ELR (cell line): ENCODE data around the gene SMTNL1.

ENCODE experiments used
- DNase-seq: peaks from one replicate; pipeline ENCODE4 v3.0.0-alpha.2; 2015; ENCODE audit warnings: low read depth

SMTNL1 gene

GRCh38 chr11:57596266-57596885, 59.0 kb downstream of the SMTNL1 start:
- no peak for DNase-seq

DNA sequence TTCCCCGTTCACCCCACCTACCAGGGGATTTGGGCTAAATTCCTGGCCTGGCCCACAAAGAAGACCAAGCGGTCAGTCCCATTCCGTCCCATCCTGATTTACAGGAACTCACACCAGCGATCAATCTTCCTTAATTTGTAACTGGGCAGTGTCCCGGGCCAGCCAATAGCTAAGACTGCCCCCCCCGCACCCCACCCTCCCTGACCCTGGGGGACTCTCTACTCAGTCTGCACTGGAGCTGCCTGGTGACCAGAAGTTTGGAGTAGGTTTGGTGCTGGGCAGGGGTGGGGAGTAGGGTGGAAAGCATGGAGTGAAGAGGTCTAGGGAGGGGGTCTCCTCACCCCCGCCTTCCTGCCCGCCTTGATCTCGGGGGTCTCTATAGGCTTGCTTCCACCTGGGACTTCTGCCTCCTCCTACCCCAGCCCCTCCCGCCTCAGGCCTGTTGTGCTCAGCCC, 60.1 kb downstream of the SMTNL1 start, which contains the start of gene SERPING1:
SERPING1 (plus strand) TSS at position 225 of the 455 bp plus-strand sequence. CDS start 586 bp downstream, outside the sequence.
- DNase-seq: no peak

GRCh38 chr11:57597916-57598830, 60.8 kb downstream of the SMTNL1 start:
- peak; percentile 22 for DNase-seq

DNA sequence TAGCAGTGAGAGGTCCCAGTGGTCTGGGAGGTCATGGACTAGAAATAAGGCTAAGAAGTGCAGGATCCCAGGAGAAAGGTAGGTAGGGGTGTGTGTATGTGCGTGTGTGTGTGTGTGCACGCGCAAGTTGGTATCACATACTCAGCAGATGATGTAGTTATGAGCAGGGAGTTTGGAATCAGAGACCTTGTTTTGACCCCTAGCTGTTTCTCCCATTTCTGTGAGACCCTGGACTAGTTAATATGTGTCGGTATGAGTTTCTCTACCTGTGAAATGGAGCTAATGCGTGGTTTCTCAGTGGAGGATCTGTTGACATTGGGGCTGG, 61.4 kb downstream of the SMTNL1 start:
- DNase-seq: peak; percentile 16

DNA sequence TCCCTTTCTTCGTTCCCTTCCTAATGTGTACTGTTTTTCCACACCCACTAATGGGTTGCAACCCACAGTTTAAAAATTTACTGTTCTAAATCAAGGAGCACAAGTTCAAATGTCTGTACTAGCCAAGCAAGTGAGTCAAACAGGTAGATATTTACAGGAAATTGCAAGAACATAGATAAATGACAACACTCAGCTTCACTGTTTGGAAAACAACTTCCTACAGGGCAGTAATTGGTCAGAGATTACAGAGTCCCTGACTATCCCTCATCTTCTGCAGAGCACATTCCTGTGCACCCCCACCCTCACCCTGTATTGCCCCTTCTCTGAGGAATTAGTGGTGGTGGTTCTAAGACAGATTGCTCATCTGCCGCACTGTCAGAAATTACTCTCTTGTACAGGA, 62.0 kb downstream of the SMTNL1 start:
- DNase-seq: no peak
